ENCODE results near the gene SLC35F4. TPM values are rescaled to one million over a fixed set of nuclear protein-coding genes. Genes with fewer than 3 reads are reported as not detected.

SLC35F4 gene
- total RNA-seq, 2 experiments from 2014 or later = not detected

DNA sequence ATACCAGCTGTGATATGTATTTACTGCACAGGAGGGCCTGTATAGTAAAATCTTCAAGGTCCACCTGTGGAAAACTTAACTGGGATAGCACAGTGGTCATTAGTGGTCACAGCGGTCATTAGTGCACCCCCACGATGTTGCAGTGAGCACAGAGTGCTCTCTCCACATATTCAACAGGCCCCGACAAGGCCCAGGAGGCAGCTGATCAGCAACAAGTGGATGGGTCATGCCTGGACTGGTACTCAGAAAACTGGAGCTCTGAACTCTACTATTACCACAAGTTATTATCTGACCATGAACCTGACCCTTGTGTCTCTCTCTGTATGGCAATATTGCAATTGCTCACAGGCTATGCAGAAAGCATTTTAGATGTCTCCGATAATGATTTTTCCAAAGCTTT, 129.5 kb downstream of the SLC35F4 start:
- no peak overlapping the region for H3K4me3 Mint-ChIP-seq
- H3K36me3 Mint-ChIP-seq (ENCODE audit: low read depth) = no peaks in the 10 kb centered on the region

DNA sequence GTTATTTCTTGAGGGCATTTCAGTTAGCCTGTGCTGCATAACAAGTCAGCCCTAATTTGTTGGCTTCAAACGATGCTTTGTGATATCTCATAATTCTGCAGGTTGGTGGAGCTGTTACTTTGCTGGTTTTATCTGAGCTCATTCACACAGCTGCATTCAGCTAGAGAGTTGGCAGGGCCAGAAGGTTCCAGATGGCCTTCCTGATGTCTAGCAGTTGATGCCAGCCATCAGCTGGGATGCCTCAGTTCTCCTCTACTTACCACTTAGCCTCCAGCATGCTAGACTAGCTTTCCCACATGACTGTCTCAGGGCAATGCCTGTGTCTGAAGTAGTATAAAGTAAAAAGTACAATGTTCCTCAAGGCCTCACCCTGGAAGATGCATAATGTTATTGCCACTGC, 130.6 kb downstream of the SLC35F4 start:
- TF ChIP-seq, protein P1, sequence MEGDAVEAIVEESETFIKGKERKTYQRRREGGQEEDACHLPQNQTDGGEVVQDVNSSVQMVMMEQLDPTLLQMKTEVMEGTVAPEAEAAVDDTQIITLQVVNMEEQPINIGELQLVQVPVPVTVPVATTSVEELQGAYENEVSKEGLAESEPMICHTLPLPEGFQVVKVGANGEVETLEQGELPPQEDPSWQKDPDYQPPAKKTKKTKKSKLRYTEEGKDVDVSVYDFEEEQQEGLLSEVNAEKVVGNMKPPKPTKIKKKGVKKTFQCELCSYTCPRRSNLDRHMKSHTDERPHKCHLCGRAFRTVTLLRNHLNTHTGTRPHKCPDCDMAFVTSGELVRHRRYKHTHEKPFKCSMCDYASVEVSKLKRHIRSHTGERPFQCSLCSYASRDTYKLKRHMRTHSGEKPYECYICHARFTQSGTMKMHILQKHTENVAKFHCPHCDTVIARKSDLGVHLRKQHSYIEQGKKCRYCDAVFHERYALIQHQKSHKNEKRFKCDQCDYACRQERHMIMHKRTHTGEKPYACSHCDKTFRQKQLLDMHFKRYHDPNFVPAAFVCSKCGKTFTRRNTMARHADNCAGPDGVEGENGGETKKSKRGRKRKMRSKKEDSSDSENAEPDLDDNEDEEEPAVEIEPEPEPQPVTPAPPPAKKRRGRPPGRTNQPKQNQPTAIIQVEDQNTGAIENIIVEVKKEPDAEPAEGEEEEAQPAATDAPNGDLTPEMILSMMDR (IDR thresholded peaks at IDR 0.05) = no peak
- ChIA-PET POLR2A (no interaction called here), CTCF (no interaction called here)
- Mint-ChIP-seq H3K27me3 (peaks cover 4% of the 10 kb centered on the region), H3K4me3 (no peak overlapping the region), H3K4me1 (ENCODE audit: low read depth) (no peaks in the 10 kb centered on the region), H3K9me3 (no peaks in the 10 kb centered on the region), H3K27ac (no peak overlapping the region), H3K36me3 (ENCODE audit: low read depth) (no peaks in the 10 kb centered on the region)
- Histone ChIP-seq H3K36me3 (ENCODE audit: insufficient read depth, low read length) (no peaks in the 10 kb centered on the region), H3K9me3 (ENCODE audit: control insufficient read depth in 1 of 2, insufficient read depth in 1 of 2, low read length in 2 of 2) (no peaks in the 10 kb centered on the region), H3K27ac (ENCODE audit: low read depth in 1 of 2, low read length in 2 of 2) (no peak overlapping the region), H3K27me3 (ENCODE audit: control insufficient read depth in 1 of 2, insufficient read depth in 2 of 2, low read length in 2 of 2) (no peaks in the 10 kb centered on the region), H3K4me1 (ENCODE audit: insufficient read depth, low read length) (no peaks in the 10 kb centered on the region), H3K4me3 (ENCODE audit: low read length) (no peak overlapping the region)
- ATAC-seq (ENCODE audit: poor library complexity) = no peak
- DNase-seq = no peak
- intact Hi-C loops (cut with DNase I, micrococcal nuclease) = no loop called here

More for the DNA sequence above, 129.5 kb downstream of the SLC35F4 start:
- H3K27ac ChIP-seq (ENCODE audit: low read depth in 1 of 2, low read length in 2 of 2) = no peak overlapping the region
- intact Hi-C loops (cut with DNase I, micrococcal nuclease) = no loop called here
- Mint-ChIP-seq H3K4me1 (ENCODE audit: low read depth) (no peaks in the 10 kb centered on the region), H3K27me3 (no peaks in the 10 kb centered on the region), H3K27ac (no peak overlapping the region), H3K9me3 (no peaks in the 10 kb centered on the region)
- POLR2A ChIA-PET = no interaction called here
- DNase-seq = no peak
- H3K36me3 ChIP-seq (ENCODE audit: insufficient read depth, low read length) = no peaks in the 10 kb centered on the region
- TF ChIP-seq, protein P1 (IDR thresholded peaks at IDR 0.05) = no peak
- no peaks in the 10 kb centered on the region for H3K9me3 ChIP-seq (ENCODE audit: control insufficient read depth in 1 of 2, insufficient read depth in 1 of 2, low read length in 2 of 2)
- CTCF ChIA-PET = no interaction called here
- H3K4me3 ChIP-seq (ENCODE audit: low read length) = no peak overlapping the region
- H3K4me1 ChIP-seq (ENCODE audit: insufficient read depth, low read length) = no peaks in the 10 kb centered on the region
- H3K27me3 ChIP-seq (ENCODE audit: control insufficient read depth in 1 of 2, insufficient read depth in 2 of 2, low read length in 2 of 2) = no peaks in the 10 kb centered on the region
- no peak for ATAC-seq (ENCODE audit: poor library complexity)

DNA sequence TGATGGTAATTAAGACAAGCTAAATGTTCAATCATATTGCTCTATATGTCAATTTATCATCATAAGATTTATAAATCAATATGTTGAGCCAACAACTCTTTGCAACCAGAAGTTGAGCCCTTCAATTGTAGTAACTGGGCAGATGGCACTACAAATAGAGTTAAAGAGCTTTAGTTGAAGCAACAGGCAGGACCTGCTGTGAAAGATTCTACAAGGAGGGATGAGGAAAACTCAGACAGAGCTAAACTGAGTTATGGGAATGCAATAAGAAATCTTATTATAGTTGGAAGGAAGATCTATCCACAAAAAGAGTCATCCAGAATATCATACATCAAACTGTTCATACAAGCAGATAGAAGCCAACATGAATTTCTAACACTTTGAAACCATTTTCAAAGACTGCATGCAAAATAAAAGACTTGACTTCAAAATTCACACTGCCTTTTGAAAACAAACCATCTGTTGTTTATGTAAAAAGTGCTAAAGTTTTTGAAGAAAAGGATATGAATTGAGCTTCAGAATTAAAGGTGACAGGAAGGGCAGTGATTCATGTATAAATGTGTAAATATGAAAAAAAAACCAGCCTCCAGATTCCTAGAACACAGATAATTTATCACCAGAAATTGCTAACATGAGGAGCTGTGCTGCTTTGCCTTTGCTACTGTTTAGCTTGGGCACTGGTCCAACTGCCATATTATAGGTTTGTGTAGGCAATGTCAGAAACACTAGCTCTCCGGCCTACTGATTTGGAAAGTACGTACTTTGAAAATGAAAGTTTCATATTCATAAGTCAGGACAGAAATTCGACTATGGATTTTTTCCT, 133.2 kb downstream of the SLC35F4 start:
- POLR2A ChIA-PET = interaction anchor here (0.7 kb wide), 1 partner anchor 587 kb away, joined by 3 read pairs; no protein-coding TSS in a partner anchor
- no peak overlapping the region for H3K27ac ChIP-seq (ENCODE audit: low read depth in 1 of 2, low read length in 2 of 2)

More for the DNA sequence above, 133.2 kb downstream of the SLC35F4 start:
- H3K9me3 Mint-ChIP-seq = no peaks in the 10 kb centered on the region
- H3K36me3 Mint-ChIP-seq (ENCODE audit: low read depth) = no peaks in the 10 kb centered on the region
- ATAC-seq (ENCODE audit: poor library complexity) = no peak
- Histone ChIP-seq H3K4me1 (ENCODE audit: insufficient read depth, low read length) (no peaks in the 10 kb centered on the region), H3K27me3 (ENCODE audit: control insufficient read depth in 1 of 2, insufficient read depth in 2 of 2, low read length in 2 of 2) (no peaks in the 10 kb centered on the region), H3K4me3 (ENCODE audit: low read length) (no peak overlapping the region), H3K36me3 (ENCODE audit: insufficient read depth, low read length) (no peaks in the 10 kb centered on the region), H3K9me3 (ENCODE audit: control insufficient read depth in 1 of 2, insufficient read depth in 1 of 2, low read length in 2 of 2) (no peaks in the 10 kb centered on the region)
- no peak overlapping the region for H3K4me3 Mint-ChIP-seq
- peaks cover 4% of the 10 kb centered on the region for H3K27me3 Mint-ChIP-seq
- TF ChIP-seq, protein P1 (IDR thresholded peaks at IDR 0.05) = no peak
- no peak for DNase-seq
- H3K27ac Mint-ChIP-seq = no peak overlapping the region
- CTCF ChIA-PET = no interaction called here
- H3K4me1 Mint-ChIP-seq (ENCODE audit: low read depth) = no peaks in the 10 kb centered on the region
- intact Hi-C loops (cut with DNase I, micrococcal nuclease) = no loop called here
